ENCODE results near the gene ZP1. TPM values are rescaled to one million over a fixed set of nuclear protein-coding genes. Genes with fewer than 3 reads are reported as not detected.

Gene ZP1
- polyA plus RNA-seq, 4 donors = 0.33 to 2.7 TPM; not detected in 2

GRCh38 chr11:60841797-60842667 lies 25.3 kb upstream of the ZP1 start, which contains the start of gene CCDC86:
Gene CCDC86, plus strand, starts transcription at chr11:60842113. Its CDS starts 12 bp downstream, at chr11:60842125.
- H3K9me3 ChIP-seq (ENCODE audit: control insufficient read depth in 2 of 2, insufficient read depth in 1 of 2, low read depth in 1 of 2, low read length in 1 of 2) = no peaks in the 10 kb centered on the region
- peak within 1 kb of the TSS; percentile 62 to 88 (median 79) for H3K4me3 ChIP-seq (ENCODE audit: low read depth in 1 of 3, low read length in 3 of 3)
- WGBS, 3 donors = 0 to 1% (median 1%) methylated on average over 56 to 57 of the region's 57 CpGs
- FAIRE-seq (no peak), DNase-seq (peak; percentile 94 to 99)
- H3K27ac ChIP-seq (ENCODE audit: low read depth in 1 of 3, low read length in 2 of 3) = peak within 1 kb of the TSS; percentile 16 to 78 (median 66)
- H3K27me3 ChIP-seq (ENCODE audit: control insufficient read depth in 3 of 3, insufficient read depth in 3 of 3, low read length in 3 of 3) = no peaks in the 10 kb centered on the region
- H3K4me1 ChIP-seq (ENCODE audit: control insufficient read depth in 3 of 3, insufficient read depth in 2 of 3, low read depth in 1 of 3, low read length in 2 of 3) = peaks cover 3 to 23% (median 16%) of the 10 kb centered on the region in 3 donors
- peaks cover 0 to 3% (median 0%) of the 10 kb centered on the region in 3 donors for H3K36me3 ChIP-seq (ENCODE audit: control insufficient read depth in 3 of 3, insufficient read depth in 2 of 3, low read depth in 1 of 3, low read length in 3 of 3)

- peak; percentile 20 to 23 for DNase-seq
- H3K9me3 ChIP-seq (ENCODE audit: control insufficient read depth in 2 of 2, insufficient read depth in 1 of 2, low read depth in 1 of 2, low read length in 1 of 2) = no peaks in the 10 kb centered on the region
- H3K27ac ChIP-seq (ENCODE audit: low read depth in 1 of 3, low read length in 2 of 3) = peak overlapping the region; percentile 24 to 66 (median 56)
- FAIRE-seq = no peak
- H3K27me3 ChIP-seq (ENCODE audit: control insufficient read depth in 3 of 3, insufficient read depth in 3 of 3, low read length in 3 of 3) = no peaks in the 10 kb centered on the region
- H3K4me1 ChIP-seq (ENCODE audit: control insufficient read depth in 3 of 3, insufficient read depth in 2 of 3, low read depth in 1 of 3, low read length in 2 of 3) = peaks cover 3 to 30% (median 16%) of the 10 kb centered on the region in 3 donors
- peak overlapping the region; percentile 62 to 88 (median 79) for H3K4me3 ChIP-seq (ENCODE audit: low read depth in 1 of 3, low read length in 3 of 3)
- peaks cover 0 to 11% (median 1%) of the 10 kb centered on the region in 3 donors for H3K36me3 ChIP-seq (ENCODE audit: control insufficient read depth in 3 of 3, insufficient read depth in 2 of 3, low read depth in 1 of 3, low read length in 3 of 3)
- 4 to 11% (median 5%) methylated on average over 23 of the region's 23 CpGs for WGBS, 3 donors
These were observed 24.4 kb upstream of the ZP1 start for GRCh38 chr11:60842668-60843600.

GRCh38 chr11:60844045-60844869 lies 23.1 kb upstream of the ZP1 start:
- no peak for FAIRE-seq
- DNase-seq = no peak
- Histone ChIP-seq H3K4me3 (ENCODE audit: low read depth in 1 of 3, low read length in 3 of 3) (peak overlapping the region in 1 of 3 donors; percentile 79), H3K36me3 (ENCODE audit: control insufficient read depth in 3 of 3, insufficient read depth in 2 of 3, low read depth in 1 of 3, low read length in 3 of 3) (peaks cover 0 to 24% (median 7%) of the 10 kb centered on the region in 3 donors), H3K9me3 (ENCODE audit: control insufficient read depth in 2 of 2, insufficient read depth in 1 of 2, low read depth in 1 of 2, low read length in 1 of 2) (no peaks in the 10 kb centered on the region), H3K27ac (ENCODE audit: low read depth in 1 of 3, low read length in 2 of 3) (no peak overlapping the region), H3K27me3 (ENCODE audit: control insufficient read depth in 3 of 3, insufficient read depth in 3 of 3, low read length in 3 of 3) (no peaks in the 10 kb centered on the region), H3K4me1 (ENCODE audit: control insufficient read depth in 3 of 3, insufficient read depth in 2 of 3, low read depth in 1 of 3, low read length in 2 of 3) (peaks cover 3 to 36% (median 16%) of the 10 kb centered on the region in 3 donors)
- 38 to 56% (median 47%) methylated on average over 10 of the region's 10 CpGs for WGBS, 3 donors

- Histone ChIP-seq H3K4me1 (ENCODE audit: control insufficient read depth in 3 of 3, insufficient read depth in 2 of 3, low read depth in 1 of 3, low read length in 2 of 3) (peaks cover 3 to 36% (median 16%) of the 10 kb centered on the region in 3 donors), H3K36me3 (ENCODE audit: control insufficient read depth in 3 of 3, insufficient read depth in 2 of 3, low read depth in 1 of 3, low read length in 3 of 3) (peaks cover 0 to 30% (median 7%) of the 10 kb centered on the region in 3 donors), H3K4me3 (ENCODE audit: low read depth in 1 of 3, low read length in 3 of 3) (no peak overlapping the region), H3K27me3 (ENCODE audit: control insufficient read depth in 3 of 3, insufficient read depth in 3 of 3, low read length in 3 of 3) (no peaks in the 10 kb centered on the region), H3K27ac (ENCODE audit: low read depth in 1 of 3, low read length in 2 of 3) (no peak overlapping the region), H3K9me3 (ENCODE audit: control insufficient read depth in 2 of 2, insufficient read depth in 1 of 2, low read depth in 1 of 2, low read length in 1 of 2) (no peaks in the 10 kb centered on the region)
- FAIRE-seq (no peak), DNase-seq (no peak)
- WGBS, 3 donors = 36 to 45% (median 42%) methylated on average over 4 of the region's 4 CpGs
These were observed 22.5 kb upstream of the ZP1 start for GRCh38 chr11:60844870-60845221.

GRCh38 chr11:60845338-60845737 lies 22.0 kb upstream of the ZP1 start:
- Histone ChIP-seq H3K27me3 (ENCODE audit: control insufficient read depth in 3 of 3, insufficient read depth in 3 of 3, low read length in 3 of 3) (no peaks in the 10 kb centered on the region), H3K4me3 (ENCODE audit: low read depth in 1 of 3, low read length in 3 of 3) (no peak overlapping the region), H3K9me3 (ENCODE audit: control insufficient read depth in 2 of 2, insufficient read depth in 1 of 2, low read depth in 1 of 2, low read length in 1 of 2) (no peaks in the 10 kb centered on the region), H3K36me3 (ENCODE audit: control insufficient read depth in 3 of 3, insufficient read depth in 2 of 3, low read depth in 1 of 3, low read length in 3 of 3) (peaks cover 2 to 35% (median 7%) of the 10 kb centered on the region in 3 donors), H3K4me1 (ENCODE audit: control insufficient read depth in 3 of 3, insufficient read depth in 2 of 3, low read depth in 1 of 3, low read length in 2 of 3) (peaks cover 3 to 36% (median 16%) of the 10 kb centered on the region in 3 donors), H3K27ac (ENCODE audit: low read depth in 1 of 3, low read length in 2 of 3) (no peak overlapping the region)
- FAIRE-seq = no peak
- 79 to 93% (median 86%) methylated on average over 8 of the region's 8 CpGs for WGBS, 3 donors
- DNase-seq = no peak

GRCh38 chr11:60847281-60847680 lies 20.1 kb upstream of the ZP1 start:
- 44 to 68% (median 61%) methylated on average over 13 of the region's 13 CpGs for WGBS, 3 donors
- Histone ChIP-seq H3K9me3 (ENCODE audit: control insufficient read depth in 2 of 2, insufficient read depth in 1 of 2, low read depth in 1 of 2, low read length in 1 of 2) (no peaks in the 10 kb centered on the region), H3K4me1 (ENCODE audit: control insufficient read depth in 3 of 3, insufficient read depth in 2 of 3, low read depth in 1 of 3, low read length in 2 of 3) (peaks cover 5 to 40% (median 10%) of the 10 kb centered on the region in 3 donors), H3K4me3 (ENCODE audit: low read depth in 1 of 3, low read length in 3 of 3) (no peak overlapping the region), H3K27ac (ENCODE audit: low read depth in 1 of 3, low read length in 2 of 3) (peak overlapping the region in 1 of 3 donors; percentile 0), H3K36me3 (ENCODE audit: control insufficient read depth in 3 of 3, insufficient read depth in 2 of 3, low read depth in 1 of 3, low read length in 3 of 3) (peaks cover 2 to 49% (median 7%) of the 10 kb centered on the region in 3 donors), H3K27me3 (ENCODE audit: control insufficient read depth in 3 of 3, insufficient read depth in 3 of 3, low read length in 3 of 3) (no peaks in the 10 kb centered on the region)
- peak in 1 of 2 donors; percentile 25 for DNase-seq
- no peak for FAIRE-seq

- H3K4me1 ChIP-seq (ENCODE audit: control insufficient read depth in 3 of 3, insufficient read depth in 2 of 3, low read depth in 1 of 3, low read length in 2 of 3) = peaks cover 2 to 41% (median 8%) of the 10 kb centered on the region in 3 donors
- H3K4me3 ChIP-seq (ENCODE audit: low read depth in 1 of 3, low read length in 3 of 3) = no peak overlapping the region
- no peaks in the 10 kb centered on the region for H3K27me3 ChIP-seq (ENCODE audit: control insufficient read depth in 3 of 3, insufficient read depth in 3 of 3, low read length in 3 of 3)
- 48 to 77% (median 59%) methylated on average over 12 of the region's 12 CpGs for WGBS, 3 donors
- H3K9me3 ChIP-seq (ENCODE audit: control insufficient read depth in 2 of 2, insufficient read depth in 1 of 2, low read depth in 1 of 2, low read length in 1 of 2) = no peaks in the 10 kb centered on the region
- DNase-seq (peak in 1 of 2 donors; percentile 46), FAIRE-seq (no peak)
- peak overlapping the region in 2 of 3 donors; percentile 0 to 20 for H3K27ac ChIP-seq (ENCODE audit: low read depth in 1 of 3, low read length in 2 of 3)
- H3K36me3 ChIP-seq (ENCODE audit: control insufficient read depth in 3 of 3, insufficient read depth in 2 of 3, low read depth in 1 of 3, low read length in 3 of 3) = peaks cover 2 to 49% (median 7%) of the 10 kb centered on the region in 3 donors
These were observed 19.4 kb upstream of the ZP1 start for GRCh38 chr11:60847896-60848295.

Data from small intestine (tissue), 7 donors.